Measurements from ENCODE around the gene YPEL2. TPM values are rescaled to one million over a fixed set of nuclear protein-coding genes. Genes with fewer than 3 reads are reported as not detected.

The YPEL2 gene
- total and polyA plus RNA-seq, 2 experiments from 2014 or later, result 20.2 to 26.0 TPM

DNA sequence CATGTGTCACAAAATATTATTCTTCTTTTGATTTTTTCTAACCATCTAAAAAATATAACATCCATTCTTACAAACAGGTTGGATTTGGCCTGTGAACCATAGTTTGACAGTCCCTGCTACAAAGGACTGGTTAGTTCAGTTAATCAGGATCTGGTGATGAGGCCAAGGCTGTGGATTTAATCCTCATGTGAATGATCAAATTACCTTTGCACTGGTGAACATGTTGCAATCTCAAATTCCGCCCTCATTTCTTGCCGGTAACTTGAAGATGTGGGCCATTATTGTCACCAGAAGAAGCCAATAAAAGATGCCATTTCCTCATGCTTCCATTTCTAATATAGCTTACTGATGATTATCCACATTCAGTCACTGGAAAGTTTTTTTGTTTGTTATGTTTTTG lies 35.3 kb upstream of the YPEL2 start:
- H3K79me2 ChIP-seq, result no peaks in the 10 kb centered on the region
- H3K4me3 ChIP-seq, result no peak overlapping the region
- DNase-seq (ENCODE audit: low spot score), result no peak
- H3K27me3 ChIP-seq, result no peaks in the 10 kb centered on the region
- no peaks in the 10 kb centered on the region for H4K20me1 ChIP-seq (ENCODE audit: insufficient read depth, poor library complexity, severe bottlenecking)
- H2AFZ ChIP-seq, result no peak overlapping the region
- whole genome bisulfite sequencing (ENCODE audit: low lambda C conversion rate, missing lambda C conversion rate), result 73% methylated on average over 2 of the region's 2 CpGs
- H3K9me2 ChIP-seq (replicated peaks; ENCODE audit: insufficient read depth), result no peaks in the 10 kb centered on the region
- no peaks in the 10 kb centered on the region for H3K36me3 ChIP-seq (replicated peaks; ENCODE audit: insufficient read depth, low read depth)
- peaks cover 8% of the 10 kb centered on the region for H3K4me1 ChIP-seq (ENCODE audit: insufficient read depth)
- H3K9me3 ChIP-seq (ENCODE audit: low read depth), result no peaks in the 10 kb centered on the region
- no peak overlapping the region for H3K4me2 ChIP-seq
- peak overlapping the region; percentile 65 for H3K27ac ChIP-seq
- TF ChIP-seq EZH2phosphoT487 (IDR thresholded peaks at IDR 0.05; ENCODE audit: low read depth, severe bottlenecking, unreplicated experiment) (no peak), EZH2 (IDR thresholded peaks at IDR 0.05; ENCODE audit: borderline replicate concordance) (no peak)
- TF ChIP-seq, protein P1, sequence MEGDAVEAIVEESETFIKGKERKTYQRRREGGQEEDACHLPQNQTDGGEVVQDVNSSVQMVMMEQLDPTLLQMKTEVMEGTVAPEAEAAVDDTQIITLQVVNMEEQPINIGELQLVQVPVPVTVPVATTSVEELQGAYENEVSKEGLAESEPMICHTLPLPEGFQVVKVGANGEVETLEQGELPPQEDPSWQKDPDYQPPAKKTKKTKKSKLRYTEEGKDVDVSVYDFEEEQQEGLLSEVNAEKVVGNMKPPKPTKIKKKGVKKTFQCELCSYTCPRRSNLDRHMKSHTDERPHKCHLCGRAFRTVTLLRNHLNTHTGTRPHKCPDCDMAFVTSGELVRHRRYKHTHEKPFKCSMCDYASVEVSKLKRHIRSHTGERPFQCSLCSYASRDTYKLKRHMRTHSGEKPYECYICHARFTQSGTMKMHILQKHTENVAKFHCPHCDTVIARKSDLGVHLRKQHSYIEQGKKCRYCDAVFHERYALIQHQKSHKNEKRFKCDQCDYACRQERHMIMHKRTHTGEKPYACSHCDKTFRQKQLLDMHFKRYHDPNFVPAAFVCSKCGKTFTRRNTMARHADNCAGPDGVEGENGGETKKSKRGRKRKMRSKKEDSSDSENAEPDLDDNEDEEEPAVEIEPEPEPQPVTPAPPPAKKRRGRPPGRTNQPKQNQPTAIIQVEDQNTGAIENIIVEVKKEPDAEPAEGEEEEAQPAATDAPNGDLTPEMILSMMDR (IDR thresholded peaks at IDR 0.05; ENCODE audit: poor library complexity), result no peak

GRCh38 chr17:59298521-59298920 lies 32.9 kb upstream of the YPEL2 start:
- WGBS (ENCODE audit: low lambda C conversion rate, missing lambda C conversion rate), result 86% methylated on average over 2 of the region's 2 CpGs

GRCh38 chr17:59299400-59300092 lies 31.9 kb upstream of the YPEL2 start:
- Histone ChIP-seq H2AFZ (no peak overlapping the region), H3K9me3 (ENCODE audit: low read depth) (no peaks in the 10 kb centered on the region), H3K27ac (no peak overlapping the region), H3K4me3 (no peak overlapping the region), H3K36me3 (replicated peaks; ENCODE audit: insufficient read depth, low read depth) (no peaks in the 10 kb centered on the region), H3K4me2 (no peak overlapping the region), H4K20me1 (ENCODE audit: insufficient read depth, poor library complexity, severe bottlenecking) (no peaks in the 10 kb centered on the region), H3K4me1 (ENCODE audit: insufficient read depth) (peaks cover 8% of the 10 kb centered on the region), H3K27me3 (no peaks in the 10 kb centered on the region), H3K9me2 (replicated peaks; ENCODE audit: insufficient read depth) (no peaks in the 10 kb centered on the region), H3K79me2 (no peaks in the 10 kb centered on the region)
- WGBS (ENCODE audit: low lambda C conversion rate, missing lambda C conversion rate), result 85% methylated on average over 2 of the region's 2 CpGs
- no peak for DNase-seq (ENCODE audit: low spot score)
- TF ChIP-seq, protein P1 (IDR thresholded peaks at IDR 0.05; ENCODE audit: poor library complexity), result no peak
- TF ChIP-seq EZH2 (IDR thresholded peaks at IDR 0.05; ENCODE audit: borderline replicate concordance), result no peak
- no peak for TF ChIP-seq EZH2phosphoT487 (IDR thresholded peaks at IDR 0.05; ENCODE audit: low read depth, severe bottlenecking, unreplicated experiment)

More at GRCh38 chr17:59298521-59298920, 32.9 kb upstream of the YPEL2 start:
- Histone ChIP-seq H2AFZ (no peak overlapping the region), H3K27me3 (no peaks in the 10 kb centered on the region), H3K9me2 (replicated peaks; ENCODE audit: insufficient read depth) (no peaks in the 10 kb centered on the region), H4K20me1 (ENCODE audit: insufficient read depth, poor library complexity, severe bottlenecking) (no peaks in the 10 kb centered on the region), H3K79me2 (no peaks in the 10 kb centered on the region), H3K36me3 (replicated peaks; ENCODE audit: insufficient read depth, low read depth) (no peaks in the 10 kb centered on the region), H3K27ac (no peak overlapping the region), H3K4me2 (no peak overlapping the region), H3K4me1 (ENCODE audit: insufficient read depth) (peaks cover 8% of the 10 kb centered on the region), H3K4me3 (no peak overlapping the region), H3K9me3 (ENCODE audit: low read depth) (no peaks in the 10 kb centered on the region)
- TF ChIP-seq, protein P1 (IDR thresholded peaks at IDR 0.05; ENCODE audit: poor library complexity), result no peak
- TF ChIP-seq EZH2 (IDR thresholded peaks at IDR 0.05; ENCODE audit: borderline replicate concordance), result no peak
- TF ChIP-seq EZH2phosphoT487 (IDR thresholded peaks at IDR 0.05; ENCODE audit: low read depth, severe bottlenecking, unreplicated experiment), result no peak
- no peak for DNase-seq (ENCODE audit: low spot score)

Measured in hepatocyte (in vitro differentiated cells).